ENCODE measurements around the gene LIN7B.

GRCh38 chr19:49085868-49086232, 28.3 kb upstream of the LIN7B start:
- no peak for TF ChIP-seq CTCF (tag by site-specific recombination; IDR thresholded peaks at IDR 0.05)
- TF ChIP-seq PATZ1 (tag by site-specific recombination; IDR thresholded peaks at IDR 0.05): no peak

All from HEK293 (cell line).